Measurements from ENCODE around the gene ADCY10. TPM values are rescaled to one million over a fixed set of nuclear protein-coding genes. Genes with fewer than 3 reads are reported as not detected.

ADCY10 gene
- total and polyA plus RNA-seq, 9 of the 15 experiments (the other 6 are each of a cell fraction or from before 2014, with no cell fraction given), result 0.08 to 0.86 (median 0.22) TPM

DNA sequence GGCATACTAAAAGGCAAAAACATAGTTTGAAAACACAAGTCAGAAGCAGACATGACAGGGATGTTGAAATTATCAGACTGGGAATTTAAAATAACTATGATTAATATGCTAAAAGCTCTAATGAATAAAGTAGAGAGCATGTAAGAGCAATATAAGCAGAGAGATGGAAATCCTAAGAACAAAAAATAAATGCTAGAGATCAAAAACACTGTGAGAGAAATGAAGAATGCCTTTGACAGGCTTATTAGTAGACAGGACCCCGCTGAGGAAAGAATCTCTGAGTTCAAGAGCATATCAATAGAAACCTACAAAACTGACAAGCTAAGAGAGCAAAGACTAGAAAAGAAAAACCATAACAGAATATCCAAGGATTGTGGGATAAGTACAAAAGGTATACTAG, 98.3 kb downstream of the ADCY10 start (continued):
- TF ChIP-seq, protein P1, sequence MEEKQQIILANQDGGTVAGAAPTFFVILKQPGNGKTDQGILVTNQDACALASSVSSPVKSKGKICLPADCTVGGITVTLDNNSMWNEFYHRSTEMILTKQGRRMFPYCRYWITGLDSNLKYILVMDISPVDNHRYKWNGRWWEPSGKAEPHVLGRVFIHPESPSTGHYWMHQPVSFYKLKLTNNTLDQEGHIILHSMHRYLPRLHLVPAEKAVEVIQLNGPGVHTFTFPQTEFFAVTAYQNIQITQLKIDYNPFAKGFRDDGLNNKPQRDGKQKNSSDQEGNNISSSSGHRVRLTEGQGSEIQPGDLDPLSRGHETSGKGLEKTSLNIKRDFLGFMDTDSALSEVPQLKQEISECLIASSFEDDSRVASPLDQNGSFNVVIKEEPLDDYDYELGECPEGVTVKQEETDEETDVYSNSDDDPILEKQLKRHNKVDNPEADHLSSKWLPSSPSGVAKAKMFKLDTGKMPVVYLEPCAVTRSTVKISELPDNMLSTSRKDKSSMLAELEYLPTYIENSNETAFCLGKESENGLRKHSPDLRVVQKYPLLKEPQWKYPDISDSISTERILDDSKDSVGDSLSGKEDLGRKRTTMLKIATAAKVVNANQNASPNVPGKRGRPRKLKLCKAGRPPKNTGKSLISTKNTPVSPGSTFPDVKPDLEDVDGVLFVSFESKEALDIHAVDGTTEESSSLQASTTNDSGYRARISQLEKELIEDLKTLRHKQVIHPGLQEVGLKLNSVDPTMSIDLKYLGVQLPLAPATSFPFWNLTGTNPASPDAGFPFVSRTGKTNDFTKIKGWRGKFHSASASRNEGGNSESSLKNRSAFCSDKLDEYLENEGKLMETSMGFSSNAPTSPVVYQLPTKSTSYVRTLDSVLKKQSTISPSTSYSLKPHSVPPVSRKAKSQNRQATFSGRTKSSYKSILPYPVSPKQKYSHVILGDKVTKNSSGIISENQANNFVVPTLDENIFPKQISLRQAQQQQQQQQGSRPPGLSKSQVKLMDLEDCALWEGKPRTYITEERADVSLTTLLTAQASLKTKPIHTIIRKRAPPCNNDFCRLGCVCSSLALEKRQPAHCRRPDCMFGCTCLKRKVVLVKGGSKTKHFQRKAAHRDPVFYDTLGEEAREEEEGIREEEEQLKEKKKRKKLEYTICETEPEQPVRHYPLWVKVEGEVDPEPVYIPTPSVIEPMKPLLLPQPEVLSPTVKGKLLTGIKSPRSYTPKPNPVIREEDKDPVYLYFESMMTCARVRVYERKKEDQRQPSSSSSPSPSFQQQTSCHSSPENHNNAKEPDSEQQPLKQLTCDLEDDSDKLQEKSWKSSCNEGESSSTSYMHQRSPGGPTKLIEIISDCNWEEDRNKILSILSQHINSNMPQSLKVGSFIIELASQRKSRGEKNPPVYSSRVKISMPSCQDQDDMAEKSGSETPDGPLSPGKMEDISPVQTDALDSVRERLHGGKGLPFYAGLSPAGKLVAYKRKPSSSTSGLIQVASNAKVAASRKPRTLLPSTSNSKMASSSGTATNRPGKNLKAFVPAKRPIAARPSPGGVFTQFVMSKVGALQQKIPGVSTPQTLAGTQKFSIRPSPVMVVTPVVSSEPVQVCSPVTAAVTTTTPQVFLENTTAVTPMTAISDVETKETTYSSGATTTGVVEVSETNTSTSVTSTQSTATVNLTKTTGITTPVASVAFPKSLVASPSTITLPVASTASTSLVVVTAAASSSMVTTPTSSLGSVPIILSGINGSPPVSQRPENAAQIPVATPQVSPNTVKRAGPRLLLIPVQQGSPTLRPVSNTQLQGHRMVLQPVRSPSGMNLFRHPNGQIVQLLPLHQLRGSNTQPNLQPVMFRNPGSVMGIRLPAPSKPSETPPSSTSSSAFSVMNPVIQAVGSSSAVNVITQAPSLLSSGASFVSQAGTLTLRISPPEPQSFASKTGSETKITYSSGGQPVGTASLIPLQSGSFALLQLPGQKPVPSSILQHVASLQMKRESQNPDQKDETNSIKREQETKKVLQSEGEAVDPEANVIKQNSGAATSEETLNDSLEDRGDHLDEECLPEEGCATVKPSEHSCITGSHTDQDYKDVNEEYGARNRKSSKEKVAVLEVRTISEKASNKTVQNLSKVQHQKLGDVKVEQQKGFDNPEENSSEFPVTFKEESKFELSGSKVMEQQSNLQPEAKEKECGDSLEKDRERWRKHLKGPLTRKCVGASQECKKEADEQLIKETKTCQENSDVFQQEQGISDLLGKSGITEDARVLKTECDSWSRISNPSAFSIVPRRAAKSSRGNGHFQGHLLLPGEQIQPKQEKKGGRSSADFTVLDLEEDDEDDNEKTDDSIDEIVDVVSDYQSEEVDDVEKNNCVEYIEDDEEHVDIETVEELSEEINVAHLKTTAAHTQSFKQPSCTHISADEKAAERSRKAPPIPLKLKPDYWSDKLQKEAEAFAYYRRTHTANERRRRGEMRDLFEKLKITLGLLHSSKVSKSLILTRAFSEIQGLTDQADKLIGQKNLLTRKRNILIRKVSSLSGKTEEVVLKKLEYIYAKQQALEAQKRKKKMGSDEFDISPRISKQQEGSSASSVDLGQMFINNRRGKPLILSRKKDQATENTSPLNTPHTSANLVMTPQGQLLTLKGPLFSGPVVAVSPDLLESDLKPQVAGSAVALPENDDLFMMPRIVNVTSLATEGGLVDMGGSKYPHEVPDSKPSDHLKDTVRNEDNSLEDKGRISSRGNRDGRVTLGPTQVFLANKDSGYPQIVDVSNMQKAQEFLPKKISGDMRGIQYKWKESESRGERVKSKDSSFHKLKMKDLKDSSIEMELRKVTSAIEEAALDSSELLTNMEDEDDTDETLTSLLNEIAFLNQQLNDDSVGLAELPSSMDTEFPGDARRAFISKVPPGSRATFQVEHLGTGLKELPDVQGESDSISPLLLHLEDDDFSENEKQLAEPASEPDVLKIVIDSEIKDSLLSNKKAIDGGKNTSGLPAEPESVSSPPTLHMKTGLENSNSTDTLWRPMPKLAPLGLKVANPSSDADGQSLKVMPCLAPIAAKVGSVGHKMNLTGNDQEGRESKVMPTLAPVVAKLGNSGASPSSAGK (IDR thresholded peaks at IDR 0.05), result no peak
- no peak for TF ChIP-seq ZNF717 (CRISPR knock-in tag; IDR thresholded peaks at IDR 0.05)
- TF ChIP-seq SIX5 (IDR thresholded peaks at IDR 0.05; ENCODE audit: borderline replicate concordance in 1 of 2, insufficient read depth in 1 of 2, low read depth in 1 of 2, low read length in 2 of 2), result no peak
- TF ChIP-seq CBX3 (IDR thresholded peaks at IDR 0.05; ENCODE audit: borderline replicate concordance in 1 of 2, low read length in 2 of 2), result peak in 1 of 2 experiments; percentile 90; a peak in 2 of 3 replicates
- TF ChIP-seq, protein P2, sequence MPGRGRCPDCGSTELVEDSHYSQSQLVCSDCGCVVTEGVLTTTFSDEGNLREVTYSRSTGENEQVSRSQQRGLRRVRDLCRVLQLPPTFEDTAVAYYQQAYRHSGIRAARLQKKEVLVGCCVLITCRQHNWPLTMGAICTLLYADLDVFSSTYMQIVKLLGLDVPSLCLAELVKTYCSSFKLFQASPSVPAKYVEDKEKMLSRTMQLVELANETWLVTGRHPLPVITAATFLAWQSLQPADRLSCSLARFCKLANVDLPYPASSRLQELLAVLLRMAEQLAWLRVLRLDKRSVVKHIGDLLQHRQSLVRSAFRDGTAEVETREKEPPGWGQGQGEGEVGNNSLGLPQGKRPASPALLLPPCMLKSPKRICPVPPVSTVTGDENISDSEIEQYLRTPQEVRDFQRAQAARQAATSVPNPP (IDR thresholded peaks at IDR 0.05; ENCODE audit: borderline replicate concordance, insufficient read depth, insufficient read length), result no peak
- TF ChIP-seq ZEB2 (IDR thresholded peaks at IDR 0.05), result 0 out of 2 replicates have a peak, but pooled peaks have one; percentile 23
- TF ChIP-seq ZFPM2 (CRISPR knock-in tag; IDR thresholded peaks at IDR 0.05), result no peak
- TF ChIP-seq ZNF699 (CRISPR knock-in tag; IDR thresholded peaks at IDR 0.05; ENCODE audit: insufficient replicate concordance), result no peak
- no peak for TF ChIP-seq ZNF445 (CRISPR knock-in tag; IDR thresholded peaks at IDR 0.05; ENCODE audit: low read depth)
- no peak for TF ChIP-seq DPF2 (IDR thresholded peaks at IDR 0.05)
- no peak for TF ChIP-seq ZNF354B (CRISPR knock-in tag; IDR thresholded peaks at IDR 0.05)
- no peak for TF ChIP-seq TAF1 (IDR thresholded peaks at IDR 0.05; ENCODE audit: control insufficient read depth, extremely low read depth, insufficient read depth, low read length, severe bottlenecking)
- TF ChIP-seq CBX8 (IDR thresholded peaks at IDR 0.05; ENCODE audit: borderline replicate concordance, extremely low read depth, low read depth, low read length, poor library complexity, severe bottlenecking), result no peak
- TF ChIP-seq SRF (CRISPR knock-in tag; IDR thresholded peaks at IDR 0.05), result no peak
- peak in 1 of 2 experiments; percentile 25; a peak in 3 of 4 replicates for TF ChIP-seq TRIM24 (IDR thresholded peaks at IDR 0.05)
- no peak for TF ChIP-seq GATA2 (CRISPR knock-in tag; IDR thresholded peaks at IDR 0.05)
- TF ChIP-seq SNIP1 (IDR thresholded peaks at IDR 0.05; ENCODE audit: low read depth), result no peak
